Measurements from ENCODE around the gene TANC1.

The TANC1 gene

DNA sequence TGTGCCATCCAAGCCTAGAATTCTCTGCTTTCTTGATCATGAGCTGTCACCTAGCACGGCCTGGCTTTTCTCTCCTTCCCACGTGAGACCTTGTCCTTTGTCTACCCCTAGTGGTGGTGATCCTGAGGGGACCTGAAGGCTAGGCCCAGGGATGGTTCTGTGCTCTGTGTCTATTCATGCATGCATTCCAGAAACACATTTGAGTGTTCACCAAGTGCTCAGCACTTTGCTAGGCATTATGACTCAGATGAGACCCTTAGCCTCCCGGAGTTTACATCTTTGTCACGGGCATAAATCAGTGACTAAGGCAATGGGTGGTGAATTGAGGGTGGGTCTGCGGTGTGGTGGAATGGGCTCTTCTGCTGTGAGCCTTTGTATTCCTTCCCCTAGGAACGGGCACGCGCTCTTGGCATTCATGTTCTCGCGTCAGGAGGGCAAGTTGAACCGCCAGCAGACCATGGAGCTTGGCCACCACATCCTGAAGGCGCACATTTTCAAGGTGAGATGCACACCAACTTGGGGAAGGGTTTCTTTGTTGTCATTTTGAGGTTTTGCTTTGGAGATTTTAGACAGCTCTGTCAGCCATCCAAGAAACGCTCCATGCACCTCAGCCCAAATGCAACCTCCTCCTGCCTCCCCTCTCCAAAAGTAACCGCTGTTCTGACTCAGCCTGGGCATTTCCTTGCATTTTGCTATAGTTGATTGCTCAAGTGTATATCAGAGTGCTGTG is 217.1 kb downstream of the TANC1 start:
- H3K27me3 Mint-ChIP-seq (ENCODE audit: low read depth, poor library complexity), result no peaks in the 10 kb centered on the region
- H3K36me3 Mint-ChIP-seq (ENCODE audit: low read depth), result peaks cover 94% of the 10 kb centered on the region
- H3K9me3 Mint-ChIP-seq, result no peaks in the 10 kb centered on the region
- TF ChIP-seq, protein P1, sequence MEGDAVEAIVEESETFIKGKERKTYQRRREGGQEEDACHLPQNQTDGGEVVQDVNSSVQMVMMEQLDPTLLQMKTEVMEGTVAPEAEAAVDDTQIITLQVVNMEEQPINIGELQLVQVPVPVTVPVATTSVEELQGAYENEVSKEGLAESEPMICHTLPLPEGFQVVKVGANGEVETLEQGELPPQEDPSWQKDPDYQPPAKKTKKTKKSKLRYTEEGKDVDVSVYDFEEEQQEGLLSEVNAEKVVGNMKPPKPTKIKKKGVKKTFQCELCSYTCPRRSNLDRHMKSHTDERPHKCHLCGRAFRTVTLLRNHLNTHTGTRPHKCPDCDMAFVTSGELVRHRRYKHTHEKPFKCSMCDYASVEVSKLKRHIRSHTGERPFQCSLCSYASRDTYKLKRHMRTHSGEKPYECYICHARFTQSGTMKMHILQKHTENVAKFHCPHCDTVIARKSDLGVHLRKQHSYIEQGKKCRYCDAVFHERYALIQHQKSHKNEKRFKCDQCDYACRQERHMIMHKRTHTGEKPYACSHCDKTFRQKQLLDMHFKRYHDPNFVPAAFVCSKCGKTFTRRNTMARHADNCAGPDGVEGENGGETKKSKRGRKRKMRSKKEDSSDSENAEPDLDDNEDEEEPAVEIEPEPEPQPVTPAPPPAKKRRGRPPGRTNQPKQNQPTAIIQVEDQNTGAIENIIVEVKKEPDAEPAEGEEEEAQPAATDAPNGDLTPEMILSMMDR (IDR thresholded peaks at IDR 0.05), result peak; percentile 35
- H3K27ac Mint-ChIP-seq, result peak overlapping the region; percentile 96
- H3K4me3 Mint-ChIP-seq, result no peak overlapping the region
- H3K4me1 Mint-ChIP-seq, result peaks cover 36% of the 10 kb centered on the region
- DNase-seq, result no peak

DNA sequence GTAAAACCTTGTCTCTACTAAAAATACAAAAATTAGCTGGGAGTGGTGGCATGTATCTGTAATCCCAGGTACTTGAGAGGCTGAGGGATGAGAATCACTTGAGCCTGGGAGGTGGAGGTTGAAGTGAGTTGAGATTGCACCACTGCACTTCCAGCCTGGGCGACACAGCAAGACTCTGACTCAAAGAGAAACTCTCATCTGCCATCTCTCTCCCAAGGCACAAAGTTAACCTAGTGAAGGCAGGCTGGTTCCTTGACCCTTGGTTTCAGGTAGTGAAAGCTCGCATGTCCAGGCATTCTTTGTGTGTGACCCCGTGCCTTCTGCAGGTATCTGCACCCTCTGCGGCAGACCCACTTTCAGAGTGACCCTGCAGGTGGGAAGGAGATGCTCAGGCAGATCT is 218.0 kb downstream of the TANC1 start:
- Mint-ChIP-seq H3K4me1 (peaks cover 36% of the 10 kb centered on the region), H3K36me3 (ENCODE audit: low read depth) (peaks cover 92% of the 10 kb centered on the region), H3K27me3 (ENCODE audit: low read depth, poor library complexity) (no peaks in the 10 kb centered on the region), H3K4me3 (no peak overlapping the region), H3K27ac (peak overlapping the region; percentile 90), H3K9me3 (no peaks in the 10 kb centered on the region)
- TF ChIP-seq, protein P1 (IDR thresholded peaks at IDR 0.05), result no peak
- no peak for DNase-seq

DNA sequence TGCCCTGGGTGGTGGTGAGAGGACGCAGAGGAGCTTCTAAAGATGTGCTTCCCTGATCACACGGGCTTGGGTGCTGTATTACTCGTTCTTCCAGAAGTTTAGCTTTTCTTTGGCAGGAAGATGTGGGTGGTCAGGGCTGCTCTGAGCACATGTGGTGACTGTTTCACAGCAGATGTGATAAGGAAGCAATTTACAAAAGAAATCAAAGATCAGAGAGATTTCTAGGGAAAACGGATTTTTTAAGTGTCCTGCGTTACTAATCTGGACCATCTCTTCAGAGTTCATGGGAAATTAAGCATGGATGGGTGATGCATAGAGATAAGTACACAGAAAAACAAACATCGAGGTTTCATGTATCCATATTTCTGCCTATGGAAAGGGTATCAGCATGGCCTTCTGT is 218.7 kb downstream of the TANC1 start:
- Mint-ChIP-seq H3K4me3 (no peak overlapping the region), H3K27me3 (ENCODE audit: low read depth, poor library complexity) (no peaks in the 10 kb centered on the region), H3K9me3 (no peaks in the 10 kb centered on the region), H3K36me3 (ENCODE audit: low read depth) (peaks cover 90% of the 10 kb centered on the region), H3K27ac (peak overlapping the region; percentile 69), H3K4me1 (peaks cover 36% of the 10 kb centered on the region)
- DNase-seq, result no peak
- TF ChIP-seq, protein P1 (IDR thresholded peaks at IDR 0.05), result no peak

DNA sequence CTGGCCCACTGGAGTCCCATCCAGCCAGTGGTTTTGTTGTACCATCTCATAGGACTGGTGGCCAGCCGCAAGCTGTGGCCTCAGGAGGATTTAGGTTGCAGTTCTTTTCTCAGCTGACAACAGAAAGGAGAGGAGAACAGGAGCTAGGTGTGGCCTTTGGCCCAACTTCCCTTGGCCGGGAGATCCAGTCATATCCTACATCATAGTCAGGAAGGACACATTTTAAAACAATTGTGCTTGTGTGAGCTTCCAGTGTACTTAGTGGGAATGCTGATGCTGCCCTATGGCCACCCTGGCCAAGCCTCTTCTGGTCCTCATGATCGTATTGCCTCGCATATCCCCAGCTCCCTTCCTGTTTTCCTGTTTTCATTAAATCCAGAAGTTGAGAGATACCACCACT is 220.0 kb downstream of the TANC1 start:
- TF ChIP-seq, protein P1 (IDR thresholded peaks at IDR 0.05), result no peak
- H3K27ac Mint-ChIP-seq, result peak overlapping the region; percentile 72
- no peaks in the 10 kb centered on the region for H3K9me3 Mint-ChIP-seq
- no peaks in the 10 kb centered on the region for H3K27me3 Mint-ChIP-seq (ENCODE audit: low read depth, poor library complexity)
- no peak overlapping the region for H3K4me3 Mint-ChIP-seq
- peaks cover 83% of the 10 kb centered on the region for H3K36me3 Mint-ChIP-seq (ENCODE audit: low read depth)
- DNase-seq, result no peak
- H3K4me1 Mint-ChIP-seq, result peaks cover 24% of the 10 kb centered on the region

DNA sequence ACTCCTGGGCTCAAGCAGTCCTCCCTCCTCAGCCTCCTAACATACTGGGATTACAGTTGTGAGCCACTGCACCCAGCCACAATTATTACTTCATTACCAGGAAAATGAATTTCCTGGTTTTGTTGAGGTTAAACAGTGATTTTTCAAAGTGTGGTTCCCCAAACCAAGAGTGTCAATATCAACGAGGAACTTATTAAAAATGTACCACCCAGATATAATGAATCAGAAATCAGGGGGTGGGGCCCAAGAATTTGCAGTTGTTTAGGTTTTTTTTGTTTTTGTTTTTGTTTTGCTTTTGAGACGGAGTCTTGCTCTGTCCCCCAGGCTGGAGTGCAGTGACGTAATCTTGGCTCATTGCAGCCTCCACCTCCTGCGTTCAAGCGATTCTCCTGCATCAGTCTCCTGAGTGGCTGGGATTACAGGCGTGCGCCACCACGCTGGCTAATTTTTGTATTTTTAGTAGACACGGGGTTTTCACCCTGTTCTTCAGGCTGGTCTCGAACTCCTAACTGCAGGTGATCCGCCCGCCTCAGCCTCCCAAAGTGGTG is 224.0 kb downstream of the TANC1 start:
- TF ChIP-seq, protein P1 (IDR thresholded peaks at IDR 0.05), result no peak
- H3K4me1 Mint-ChIP-seq, result no peaks in the 10 kb centered on the region
- H3K9me3 Mint-ChIP-seq, result no peaks in the 10 kb centered on the region
- H3K4me3 Mint-ChIP-seq, result no peak overlapping the region
- peaks cover 3% of the 10 kb centered on the region for H3K27me3 Mint-ChIP-seq (ENCODE audit: low read depth, poor library complexity)
- DNase-seq, result no peak
- no peak overlapping the region for H3K27ac Mint-ChIP-seq
- H3K36me3 Mint-ChIP-seq (ENCODE audit: low read depth), result peaks cover 77% of the 10 kb centered on the region

DNA sequence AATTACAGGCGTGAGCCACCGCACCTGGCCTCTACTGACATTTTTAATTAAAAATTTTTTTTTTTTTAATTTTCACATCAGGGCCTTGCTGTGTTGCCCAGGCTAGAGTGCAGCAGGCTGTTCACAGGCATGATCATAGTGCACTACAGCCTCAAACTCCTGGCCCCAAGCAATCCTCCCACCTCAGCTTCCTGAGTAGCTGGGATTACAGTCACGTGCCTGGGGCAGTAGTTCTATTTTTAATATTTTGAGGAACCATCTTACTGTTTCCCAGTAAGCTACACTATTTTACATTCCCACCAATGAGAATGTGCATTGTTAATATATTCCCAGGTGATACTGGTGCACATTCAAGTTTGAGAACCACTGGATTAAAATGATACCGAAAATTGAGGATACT is 225.4 kb downstream of the TANC1 start:
- H3K36me3 Mint-ChIP-seq (ENCODE audit: low read depth), result peaks cover 75% of the 10 kb centered on the region
- TF ChIP-seq, protein P1 (IDR thresholded peaks at IDR 0.05), result no peak
- DNase-seq, result no peak
- H3K4me1 Mint-ChIP-seq, result no peaks in the 10 kb centered on the region
- H3K27me3 Mint-ChIP-seq (ENCODE audit: low read depth, poor library complexity), result peaks cover 3% of the 10 kb centered on the region
- H3K9me3 Mint-ChIP-seq, result no peaks in the 10 kb centered on the region
- H3K27ac Mint-ChIP-seq, result no peak overlapping the region
- H3K4me3 Mint-ChIP-seq, result no peak overlapping the region
